Stimulated activated CD8-positive, alpha-beta memory T cell treated with anti-CD3 and anti-CD28 coated beads, Interleukin-15, amount 100 ng/mL, for 4 hours (primary cell): Measurements from ENCODE around the gene KIF1B.
"Not testable (repeated sequence)": the region's sequence is repeated elsewhere in the genome, so short reads cannot be mapped to it uniquely, and the experiment has no call there.

ENCODE experiments used
- DNase-seq, 2 donors: peaks; one replicate each; pipeline ENCODE4 v3.0.0-alpha.2; 2020; ENCODE audit warnings: low read depth in 2 of 2

Gene KIF1B

DNA sequence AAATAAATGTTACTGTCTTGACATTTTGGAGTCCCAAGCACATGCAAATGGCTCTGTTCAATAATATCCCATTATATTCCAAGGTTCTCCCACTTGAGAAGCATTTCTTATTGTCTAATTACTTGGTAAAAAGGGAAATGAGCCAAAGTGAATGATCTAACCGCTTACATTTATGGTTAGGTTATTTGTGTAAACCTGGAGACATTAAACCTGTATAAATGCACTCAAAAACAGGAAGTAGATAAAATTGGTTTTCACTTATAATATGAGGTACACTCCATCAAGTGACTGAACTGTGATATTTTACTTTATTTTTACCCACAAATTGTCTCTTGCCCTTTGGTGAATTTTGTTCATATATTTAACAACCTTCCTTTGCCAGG, 26.8 kb downstream of the KIF1B start:
- no peak for DNase-seq

DNA sequence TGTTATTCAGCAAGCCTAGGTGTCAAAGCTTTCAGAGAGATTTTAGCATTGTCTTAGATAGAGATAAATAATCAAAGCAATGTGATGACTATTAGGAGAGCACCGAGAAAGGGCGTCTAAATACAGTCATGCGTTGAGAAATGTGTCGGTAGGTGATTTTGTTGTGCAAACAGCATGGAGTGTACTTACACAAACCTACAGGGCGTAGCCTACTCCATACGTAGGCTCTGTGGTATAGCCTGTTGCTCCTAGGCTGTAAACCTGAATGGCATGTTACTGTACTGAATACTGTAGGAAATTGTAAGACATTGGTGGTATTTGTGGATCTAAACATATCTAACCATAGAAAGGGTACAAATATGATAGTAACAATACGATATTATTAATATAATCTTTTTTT, 31.8 kb downstream of the KIF1B start:
- no peak for DNase-seq

DNA sequence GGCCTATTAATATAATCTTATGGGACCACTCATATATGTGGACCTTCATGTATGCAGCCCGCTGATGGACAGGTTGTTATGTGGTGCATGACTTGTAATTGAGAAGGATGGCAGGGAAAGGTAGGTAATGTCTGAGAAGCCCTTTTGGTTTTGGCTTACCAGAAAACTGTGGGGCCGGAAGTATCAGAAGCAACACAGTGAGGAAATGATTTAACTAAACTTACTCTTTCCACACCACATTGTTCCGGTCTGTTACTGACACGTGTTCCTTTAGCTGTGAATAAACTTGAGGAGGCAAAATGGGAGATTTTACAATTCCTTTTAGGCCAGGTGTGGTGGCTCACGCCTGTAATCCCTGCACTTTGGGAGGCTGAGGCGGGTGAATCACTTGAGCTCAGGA, 32.4 kb downstream of the KIF1B start:
- DNase-seq: no peak

DNA sequence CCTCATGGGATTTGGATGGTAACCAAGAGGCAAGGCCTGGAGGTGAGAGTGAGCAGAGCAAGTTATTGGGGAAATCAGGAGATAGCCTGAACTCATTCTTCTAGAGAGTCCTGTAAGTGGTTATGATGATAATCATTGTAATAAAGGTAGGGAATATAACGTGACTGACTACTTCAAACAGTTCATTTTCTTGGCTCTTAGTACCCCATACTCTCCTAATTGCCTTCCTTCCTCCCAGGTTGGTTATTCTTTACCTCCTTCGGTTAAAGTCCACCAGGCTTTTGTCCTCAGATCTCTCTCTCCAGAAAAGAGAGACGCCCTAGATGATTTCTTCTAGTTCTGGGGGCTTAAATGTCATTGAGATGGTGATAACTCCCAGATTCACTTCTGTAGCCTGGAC, 35.3 kb downstream of the KIF1B start:
- no peak for DNase-seq

DNA sequence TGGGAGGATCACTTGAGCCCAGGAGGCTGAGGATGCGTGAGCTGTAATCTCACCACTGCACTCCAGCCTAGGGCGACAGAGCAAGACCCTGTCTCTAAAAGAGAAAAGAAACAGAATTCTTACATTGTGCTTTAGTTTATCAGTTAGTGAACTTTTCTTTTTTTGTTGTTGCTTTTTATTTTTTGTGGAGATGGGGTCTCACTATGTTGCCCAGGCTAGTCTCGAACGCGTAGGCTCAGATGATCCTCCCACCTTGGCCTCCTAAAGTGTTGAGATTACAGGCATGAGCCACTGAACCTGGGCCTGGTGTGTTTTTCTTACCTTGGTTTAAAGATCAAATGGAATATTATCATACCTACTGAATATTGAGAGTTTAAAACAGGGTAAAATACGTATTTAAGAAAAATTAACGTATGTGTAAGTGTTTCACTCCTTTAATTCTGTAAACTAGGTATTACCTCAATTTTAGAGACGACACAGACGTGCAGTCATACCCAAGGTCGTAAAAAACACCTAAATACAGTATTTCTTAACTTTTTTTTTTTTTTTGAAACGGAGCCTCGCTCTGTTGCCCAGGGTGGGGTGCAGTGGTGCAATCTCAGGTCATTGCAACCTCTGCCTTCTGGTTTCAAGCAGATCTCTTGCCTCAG, 39.6 kb downstream of the KIF1B start:
- DNase-seq: no peak

DNA sequence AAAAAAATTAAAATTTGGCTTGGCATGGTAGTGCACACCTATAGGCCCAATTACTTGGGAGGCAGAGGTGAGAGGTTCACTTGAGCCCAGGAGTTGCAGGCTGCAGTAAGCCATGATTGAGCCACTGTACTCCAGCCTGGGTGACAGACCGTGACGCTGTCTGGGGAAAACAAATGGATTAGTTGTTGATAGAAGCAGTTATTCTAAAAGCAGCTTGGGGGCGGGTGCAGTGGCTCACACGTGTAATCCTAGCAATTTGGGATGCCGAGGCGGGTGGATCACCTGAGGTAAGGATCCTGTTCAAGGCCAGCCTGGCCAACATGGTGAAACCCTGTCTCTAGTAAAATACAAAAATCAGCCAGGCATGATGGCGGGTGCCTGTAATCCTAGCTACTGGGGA, 40.3 kb downstream of the KIF1B start:
- DNase-seq: no peak

DNA sequence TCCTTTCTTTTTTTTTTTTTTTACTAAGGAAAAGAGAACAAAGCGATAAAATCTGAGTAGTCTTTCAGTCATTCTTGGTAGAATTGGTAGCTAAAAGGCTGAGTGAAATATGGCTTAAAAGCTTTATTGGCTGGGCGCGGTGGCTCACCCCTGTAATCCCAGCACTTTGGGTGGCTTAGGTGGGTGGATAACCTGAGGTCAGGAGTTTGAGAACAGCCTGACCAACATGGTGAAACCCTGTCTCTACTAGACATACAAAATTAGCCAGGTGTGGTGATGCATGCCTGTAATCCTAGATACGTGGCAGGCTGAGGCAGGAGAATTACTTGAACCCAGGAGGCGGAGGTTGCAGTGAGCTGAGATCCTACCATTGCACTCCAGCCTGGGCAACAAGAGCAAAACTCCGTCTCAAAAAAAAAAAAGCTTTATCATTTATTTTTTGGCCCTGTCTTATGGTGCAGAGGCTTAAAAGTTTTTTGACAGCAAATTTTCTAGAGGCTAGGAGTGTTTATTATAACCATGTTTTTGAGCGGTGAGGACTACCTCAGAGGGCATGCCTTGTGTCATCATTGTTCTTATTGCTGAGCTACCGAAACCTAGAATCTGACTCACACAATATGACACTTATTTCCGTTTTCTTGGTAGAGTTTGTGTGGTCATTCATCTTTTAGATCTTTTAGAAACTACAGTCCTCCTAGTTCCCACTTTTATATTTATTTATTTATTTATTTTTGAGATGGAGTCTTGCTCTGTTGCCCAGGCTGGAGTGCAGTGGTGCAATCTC, 41.1 kb downstream of the KIF1B start:
- DNase-seq: not testable (repeated sequence)

DNA sequence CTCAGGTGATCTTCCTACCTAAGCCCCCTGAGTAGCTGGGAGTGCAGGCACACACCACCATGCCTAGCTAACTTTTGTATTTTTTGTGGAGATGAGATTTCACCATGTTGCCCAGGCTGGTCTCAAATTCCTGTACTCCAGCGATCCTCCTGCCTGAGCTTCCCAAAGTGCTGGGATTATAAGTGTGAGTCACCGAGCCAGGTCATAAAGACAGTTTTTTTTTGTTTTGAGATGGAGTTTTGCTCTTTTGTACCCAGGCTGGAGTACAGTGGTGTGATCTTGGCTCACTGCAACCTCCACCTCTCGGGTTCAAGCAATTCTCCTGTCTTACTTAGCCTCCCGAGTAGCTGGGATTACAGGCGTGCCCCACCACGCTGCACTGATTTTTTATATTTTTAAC, 42.1 kb downstream of the KIF1B start:
- no peak for DNase-seq

DNA sequence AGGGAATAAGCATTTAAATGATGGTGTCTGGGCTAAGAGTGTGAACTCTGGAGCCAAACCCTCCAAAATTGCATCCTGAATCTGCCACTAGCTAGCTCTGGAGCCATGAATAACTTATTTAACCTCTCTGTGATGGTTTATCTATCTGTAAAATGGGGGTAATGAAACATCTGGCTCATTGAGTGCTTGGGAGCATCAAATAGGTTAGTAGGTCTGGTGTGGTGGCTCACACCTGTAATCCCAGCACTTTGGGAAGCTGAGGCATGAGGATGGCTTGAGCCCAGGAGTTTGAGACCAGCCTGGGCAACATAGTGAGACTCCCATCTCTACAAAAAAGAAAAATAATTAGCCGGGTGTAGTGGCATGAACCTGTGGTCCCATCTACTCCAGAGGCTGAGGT, 42.8 kb downstream of the KIF1B start:
- DNase-seq: no peak

DNA sequence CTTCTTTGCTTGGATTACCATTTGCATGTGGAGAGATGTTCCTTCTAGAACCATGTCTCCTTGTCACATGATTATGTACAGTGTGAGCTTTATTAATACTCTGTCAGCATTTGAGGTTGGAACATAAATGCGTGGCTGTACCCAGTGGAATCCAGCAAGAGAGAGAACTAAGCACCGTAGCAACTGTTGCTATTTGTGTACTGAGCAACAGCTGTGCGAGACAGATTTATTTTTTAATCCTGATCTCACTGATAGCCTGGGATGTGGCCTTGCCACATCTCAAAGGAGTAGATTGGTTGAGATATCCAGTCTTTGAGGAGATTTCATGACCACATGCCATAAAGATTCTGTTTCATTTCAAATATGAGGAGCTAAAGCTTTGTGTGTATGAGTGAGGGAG, 43.4 kb downstream of the KIF1B start:
- DNase-seq: no peak

DNA sequence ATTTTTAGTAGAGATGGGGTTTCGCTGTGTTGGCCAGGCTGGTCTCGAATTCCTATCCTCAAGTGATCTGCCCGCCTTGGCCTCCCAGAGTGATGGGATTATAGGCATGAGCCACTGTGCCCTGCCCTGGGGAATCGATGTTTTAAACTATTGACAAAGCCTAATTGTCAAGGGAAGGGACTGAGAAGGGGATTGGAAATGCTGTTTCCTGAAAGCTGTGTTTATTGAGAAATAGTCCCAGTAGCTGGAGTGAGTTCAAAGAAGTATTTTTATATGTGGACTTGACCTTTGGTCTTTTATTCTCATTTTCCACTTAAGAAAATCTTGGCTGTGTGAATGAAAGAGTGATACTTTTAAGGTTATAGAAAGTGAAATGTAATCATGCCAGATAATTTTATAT, 47.5 kb downstream of the KIF1B start:
- DNase-seq: no peak

DNA sequence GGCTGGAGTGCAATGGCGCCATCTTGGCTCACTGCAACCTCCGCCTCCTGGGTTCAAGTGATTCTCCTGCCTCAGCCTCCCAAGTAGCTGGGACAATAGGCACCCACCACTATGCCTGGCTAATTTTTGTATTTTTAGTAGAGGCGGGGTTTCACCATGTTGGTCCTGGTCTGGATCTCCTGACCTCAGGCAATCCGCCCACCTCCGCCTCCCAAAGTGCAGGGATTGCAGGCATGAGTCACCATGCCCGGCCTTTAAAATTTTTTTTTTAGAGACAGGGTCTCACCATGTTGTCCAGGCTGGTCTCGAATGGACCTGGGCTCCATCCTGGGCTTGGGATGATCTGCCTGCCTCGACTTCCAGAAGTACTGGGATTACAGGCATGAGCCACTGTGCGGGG, 49.2 kb downstream of the KIF1B start:
- not testable (repeated sequence) for DNase-seq

DNA sequence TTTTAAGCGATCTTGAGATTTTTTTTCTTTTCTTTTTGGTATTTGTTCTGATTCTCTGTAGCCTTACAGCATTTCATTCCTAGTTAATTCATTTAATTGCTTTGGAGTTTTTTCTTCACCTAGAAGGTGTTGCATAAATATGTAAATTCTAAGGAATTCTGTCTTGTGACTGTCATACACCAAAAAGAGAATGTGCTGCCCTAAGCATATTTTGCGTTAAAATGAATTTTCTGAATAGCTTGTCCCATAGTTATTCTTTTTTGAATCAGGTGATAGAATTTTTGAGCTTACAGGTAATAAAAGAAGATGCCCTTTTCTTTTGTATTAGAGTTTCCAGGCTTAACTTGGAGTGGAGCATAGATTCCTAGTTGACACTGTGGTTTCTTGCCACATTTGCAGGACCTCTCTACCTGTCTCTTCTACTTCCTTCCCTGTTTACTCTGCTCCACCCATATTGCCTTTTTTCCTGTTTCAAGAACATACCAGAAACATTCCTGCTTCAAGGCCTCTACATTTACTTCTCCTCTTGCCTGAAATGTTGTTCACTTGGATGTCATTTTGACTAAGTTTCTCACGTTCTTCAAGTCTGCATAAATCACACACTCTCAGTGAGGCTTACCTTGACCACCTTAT, 53.2 kb downstream of the KIF1B start:
- DNase-seq: no peak

DNA sequence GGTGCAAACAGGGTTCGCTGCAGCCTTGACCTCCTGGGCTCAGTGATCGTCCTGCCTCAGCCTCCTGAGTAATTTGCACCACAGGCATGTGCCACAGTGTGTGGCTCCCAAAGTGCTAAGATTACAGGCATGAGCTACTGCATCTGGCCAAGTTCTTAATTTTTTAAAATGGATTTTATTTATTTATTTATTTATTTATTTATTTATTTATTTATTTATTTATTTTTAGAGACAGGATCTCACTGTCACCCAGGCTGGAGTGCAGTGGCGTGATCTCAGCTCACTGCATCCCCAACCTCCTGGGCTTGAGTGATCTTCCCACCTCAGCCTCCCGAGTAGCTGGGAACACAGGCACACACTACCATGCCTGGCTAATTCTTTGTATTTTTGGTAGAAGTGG, 54.7 kb downstream of the KIF1B start:
- no peak for DNase-seq

DNA sequence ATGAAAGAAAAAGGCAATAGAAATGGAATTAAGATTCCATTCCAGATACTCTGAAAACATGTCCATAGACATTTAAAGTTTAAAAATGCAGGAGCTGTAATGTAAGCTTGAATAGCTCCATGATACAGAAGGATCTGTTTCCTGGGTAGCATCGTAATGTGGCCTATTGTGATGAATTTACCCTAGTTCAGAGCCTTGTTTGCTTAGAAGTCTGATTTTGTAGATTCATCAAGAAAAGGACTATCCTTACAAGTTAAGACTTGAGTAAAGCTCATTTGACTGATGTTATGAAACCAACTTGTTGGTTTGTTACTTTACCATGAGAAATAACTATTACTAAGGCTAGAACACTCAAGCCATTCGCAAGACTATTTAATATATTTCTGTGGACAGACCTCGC, 55.5 kb downstream of the KIF1B start:
- DNase-seq: no peak

DNA sequence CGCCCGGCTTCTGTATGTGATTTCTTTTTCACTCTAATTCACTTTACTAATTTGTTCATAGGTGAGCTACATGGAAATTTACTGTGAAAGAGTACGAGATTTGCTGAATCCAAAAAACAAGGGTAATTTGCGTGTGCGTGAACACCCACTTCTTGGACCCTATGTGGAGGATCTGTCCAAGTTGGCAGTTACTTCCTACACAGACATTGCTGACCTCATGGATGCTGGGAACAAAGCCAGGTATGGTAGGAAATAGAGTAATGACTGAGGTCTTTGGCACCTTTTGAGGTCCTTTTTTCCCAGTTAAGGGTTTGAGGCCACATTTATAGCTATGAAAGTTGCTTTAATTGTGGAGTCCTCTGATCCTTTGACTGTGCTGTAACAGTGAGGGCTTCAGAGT, 56.9 kb downstream of the KIF1B start:
- no peak for DNase-seq

DNA sequence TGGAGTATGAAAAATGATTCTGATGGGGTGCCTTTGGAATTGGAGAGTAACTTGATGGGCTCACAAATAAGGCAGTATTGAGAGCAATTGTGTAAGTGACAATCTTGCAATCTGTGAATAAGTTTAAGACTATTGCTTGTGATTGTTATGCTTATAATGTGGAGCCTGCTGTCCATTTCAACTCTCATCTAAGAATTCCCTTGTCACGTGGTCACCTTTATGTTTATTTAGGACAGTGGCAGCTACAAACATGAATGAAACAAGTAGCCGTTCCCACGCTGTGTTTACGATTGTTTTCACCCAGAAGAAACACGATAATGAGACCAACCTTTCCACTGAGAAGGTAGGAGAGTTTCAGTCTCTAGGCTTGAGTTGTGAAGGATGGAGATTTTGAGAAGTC, 57.6 kb downstream of the KIF1B start:
- DNase-seq: no peak

DNA sequence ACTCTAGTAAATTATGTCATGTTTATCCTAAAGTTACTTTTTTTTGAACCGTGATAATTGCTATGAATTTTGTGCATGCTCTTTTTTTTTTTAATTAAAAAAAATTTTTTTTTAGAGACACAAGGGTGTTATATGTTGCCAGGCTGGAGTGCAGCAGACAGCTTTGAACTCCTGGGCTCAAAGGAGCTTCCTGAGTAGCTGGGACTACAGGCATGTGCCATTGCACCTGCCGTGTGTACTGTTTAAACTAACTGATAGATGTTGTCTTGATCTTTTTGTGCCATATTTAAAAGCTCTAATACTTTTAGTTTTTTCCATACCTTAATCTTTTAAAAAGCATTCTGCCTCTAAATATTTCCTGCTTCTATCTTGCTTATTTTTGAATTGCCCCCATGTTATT, 60.7 kb downstream of the KIF1B start:
- DNase-seq: no peak

DNA sequence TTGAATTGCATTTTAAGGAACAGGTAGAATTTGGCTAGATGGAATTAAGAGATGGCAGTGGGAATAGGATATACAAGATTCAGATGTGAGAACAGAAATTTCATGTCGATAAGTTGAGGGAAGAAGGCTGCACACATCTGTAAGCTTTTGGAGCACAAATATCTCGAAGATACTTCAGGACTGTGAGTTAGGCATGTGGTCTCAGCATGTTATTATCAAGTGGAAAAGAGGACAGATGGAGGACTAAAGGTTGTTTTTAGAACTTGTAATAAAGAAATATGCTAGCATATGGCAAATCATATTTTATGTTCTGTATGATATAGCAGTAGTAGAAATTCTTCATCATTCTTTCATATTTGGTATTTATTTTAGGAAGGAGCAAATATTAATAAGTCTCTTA, 61.5 kb downstream of the KIF1B start:
- no peak for DNase-seq

DNA sequence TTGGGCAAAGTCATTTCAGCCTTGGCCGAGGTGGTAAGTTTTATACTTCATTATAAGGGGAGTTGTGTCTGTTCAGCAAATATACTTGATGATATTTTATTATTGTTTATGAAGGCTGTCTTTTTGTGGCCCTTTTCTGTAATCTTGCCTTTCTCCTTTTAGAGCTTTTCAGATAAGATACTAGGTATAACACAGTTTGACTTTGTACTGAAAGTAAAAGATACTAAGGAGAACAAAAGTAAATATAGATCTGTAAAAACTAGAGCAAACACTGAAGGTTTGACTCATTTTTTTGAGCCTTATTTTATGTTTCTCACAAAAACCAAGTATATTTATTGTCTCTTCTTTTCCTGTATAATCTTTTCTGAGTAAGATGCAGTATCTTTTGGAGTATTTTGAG, 61.9 kb downstream of the KIF1B start:
- no peak for DNase-seq

DNA sequence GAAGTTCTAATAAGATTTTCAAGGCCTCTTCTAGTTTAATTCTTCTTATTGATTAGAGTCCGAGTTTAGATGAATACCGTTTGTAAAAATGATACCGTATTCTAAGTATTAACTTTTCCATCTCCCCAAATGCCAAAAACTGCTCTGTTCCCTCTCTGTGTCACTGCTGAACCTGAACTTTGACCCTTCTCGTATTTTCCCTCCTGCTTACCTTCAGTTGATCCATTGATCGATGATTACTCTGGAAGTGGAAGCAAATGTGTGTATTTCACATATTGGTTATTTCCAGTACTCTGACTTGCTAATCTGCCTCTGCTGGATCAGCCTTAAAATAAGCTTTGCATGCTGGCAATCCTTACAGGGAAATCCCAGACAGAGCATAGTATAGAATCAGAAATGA, 68.5 kb downstream of the KIF1B start:
- DNase-seq: no peak

DNA sequence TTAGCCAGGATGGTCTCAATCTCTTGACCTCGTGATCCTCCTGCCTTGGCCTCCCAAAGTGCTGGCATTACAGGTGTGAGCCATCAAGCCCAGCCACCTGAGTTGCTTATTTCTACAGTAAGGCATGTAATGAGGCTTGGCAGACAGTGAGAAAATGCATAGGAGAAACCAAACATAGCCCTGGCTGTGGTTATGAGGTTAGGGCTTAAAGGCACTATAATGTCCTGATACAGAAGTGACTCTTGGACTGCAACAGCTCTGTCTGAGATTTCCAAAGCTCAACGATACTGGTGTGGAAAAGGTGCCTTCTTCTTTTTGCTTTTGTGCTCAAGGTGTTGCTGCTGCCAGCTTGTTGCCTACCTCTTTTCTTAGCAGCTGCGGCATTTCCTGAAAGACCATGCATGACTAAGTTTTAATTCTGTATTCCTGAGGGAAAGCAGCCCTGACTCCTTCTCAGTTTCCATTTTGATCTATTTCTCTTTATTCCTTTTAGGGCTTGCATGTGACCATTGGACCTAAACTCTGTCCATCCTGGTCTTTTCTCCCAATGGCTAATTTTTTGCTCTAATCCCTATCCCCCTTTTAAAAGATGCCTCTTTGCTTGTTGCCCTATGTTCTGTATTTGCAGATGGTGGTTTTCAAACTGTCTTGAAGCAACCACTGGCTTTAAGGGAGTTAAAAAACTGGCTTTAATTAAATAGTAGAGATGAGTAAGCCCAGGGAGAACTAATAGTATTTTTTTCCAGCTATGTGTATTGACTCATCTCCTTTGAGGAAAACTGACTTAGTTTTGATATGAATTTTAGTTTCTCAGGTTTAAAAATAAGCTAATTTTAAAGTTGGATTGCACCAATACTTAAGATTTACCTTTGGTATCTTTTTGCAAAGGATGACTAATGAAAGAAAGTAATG, 70.3 kb downstream of the KIF1B start:
- no peak for DNase-seq
